GM12878 (cell line): ENCODE data around the gene UNC93B1.

Source experiments
- CREB1 ChIP-seq: IDR thresholded peaks from 2 replicates; pipeline ENCODE4 v1.6.1; 2012; ENCODE audit warnings: low read depth, mild to moderate bottlenecking, inconsistent platforms
- CREM ChIP-seq: IDR thresholded peaks from 2 replicates; pipeline ENCODE4 v1.6.1; 2014; ENCODE audit warnings: antibody characterized with exemption, low read depth
- JUND ChIP-seq: IDR thresholded peaks from 2 replicates; pipeline ENCODE4 v1.6.1; 2012; ENCODE audit warnings: low read depth, mild to moderate bottlenecking, low read length, improper control_type of control experiment, moderate library complexity
- LARP7 ChIP-seq: fragments of 450-650 bp; IDR thresholded peaks from 2 replicates; pipeline ENCODE4 v1.6.1; 2017; ENCODE audit warnings: mild to moderate bottlenecking
- POLR2AphosphoS5 ChIP-seq: IDR thresholded peaks from 2 replicates; pipeline ENCODE4 v1.6.1; 2011; ENCODE audit warnings: mild to moderate bottlenecking, low read length, inconsistent platforms
- RBBP5 ChIP-seq: fragments of 200-600 bp; sonication (generic); conservative IDR thresholded peaks from 2 replicates; pipeline ENCODE4 v1.6.1; 2016
- TF ChIP-seq, protein P1 (sequence below): IDR thresholded peaks from 2 replicates; pipeline ENCODE4 v1.6.1; 2011; ENCODE audit warnings: mild to moderate bottlenecking, low read depth, low read length, moderate library complexity; ENCODE audit not compliant: insufficient replicate concordance
- TF ChIP-seq, protein P2 (sequence below), 3 experiments: IDR thresholded peaks in 2 of 3; conservative IDR thresholded peaks in 1 of 3; 2 replicates each; pipeline ENCODE4 v1.5.1; 2011; ENCODE audit warnings: low read depth in 3 of 3, low read length in 3 of 3, mild to moderate bottlenecking in 3 of 3, control low read depth in 2 of 3, moderate library complexity in 2 of 3, inconsistent platforms in 1 of 3, mixed read lengths in 1 of 3; ENCODE audit not compliant: control insufficient read depth in 2 of 3, insufficient read depth in 1 of 3; ENCODE audit errors: extremely low read depth in 1 of 3

DNA sequence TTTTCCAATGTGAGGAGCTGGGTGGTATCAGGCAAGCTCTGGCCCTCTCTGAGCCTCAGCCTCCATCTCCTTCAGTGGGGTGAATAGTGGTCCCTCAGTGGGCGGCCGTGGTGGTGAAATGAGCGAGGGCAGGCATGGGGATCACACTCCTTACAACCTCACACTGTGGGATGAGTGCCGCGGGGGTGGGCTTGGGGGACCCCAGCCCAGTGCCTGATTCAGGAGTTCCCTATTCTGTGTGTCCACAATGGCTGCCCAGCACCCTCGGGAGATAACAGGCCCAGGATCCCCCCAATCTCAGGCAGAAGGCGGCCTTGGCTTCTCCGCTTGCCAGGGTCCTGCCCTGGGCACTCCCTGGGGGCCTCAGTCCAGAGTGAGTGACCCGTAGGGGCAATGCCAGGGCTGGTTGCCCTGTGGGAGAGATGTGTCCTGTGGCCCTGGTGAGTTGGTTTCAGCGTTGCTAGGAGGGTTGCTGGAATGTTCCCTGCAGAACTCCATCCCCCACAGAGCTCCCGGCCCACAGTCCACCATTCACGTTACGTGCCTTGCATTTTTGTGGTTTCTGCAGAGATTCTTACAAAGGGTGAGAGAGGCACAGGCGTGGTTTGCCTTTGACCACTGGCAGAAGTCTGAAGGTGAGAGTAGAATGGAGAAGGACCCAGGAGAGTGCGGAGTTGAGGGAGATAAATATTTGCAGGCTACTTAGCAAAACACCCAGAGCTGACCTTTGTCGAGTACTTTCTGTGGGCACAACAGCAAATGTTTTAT is 9.1 kb upstream of the UNC93B1 start:
- TF ChIP-seq POLR2AphosphoS5 (no peak), RBBP5 (no peak), JUND (no peak), CREB1 (no peak), LARP7 (no peak), CREM (no peak)
- TF ChIP-seq, protein P1, sequence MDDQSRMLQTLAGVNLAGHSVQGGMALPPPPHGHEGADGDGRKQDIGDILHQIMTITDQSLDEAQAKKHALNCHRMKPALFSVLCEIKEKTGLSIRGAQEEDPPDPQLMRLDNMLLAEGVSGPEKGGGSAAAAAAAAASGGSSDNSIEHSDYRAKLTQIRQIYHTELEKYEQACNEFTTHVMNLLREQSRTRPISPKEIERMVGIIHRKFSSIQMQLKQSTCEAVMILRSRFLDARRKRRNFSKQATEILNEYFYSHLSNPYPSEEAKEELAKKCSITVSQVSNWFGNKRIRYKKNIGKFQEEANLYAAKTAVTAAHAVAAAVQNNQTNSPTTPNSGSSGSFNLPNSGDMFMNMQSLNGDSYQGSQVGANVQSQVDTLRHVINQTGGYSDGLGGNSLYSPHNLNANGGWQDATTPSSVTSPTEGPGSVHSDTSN: no peak
- TF ChIP-seq, protein P2, sequence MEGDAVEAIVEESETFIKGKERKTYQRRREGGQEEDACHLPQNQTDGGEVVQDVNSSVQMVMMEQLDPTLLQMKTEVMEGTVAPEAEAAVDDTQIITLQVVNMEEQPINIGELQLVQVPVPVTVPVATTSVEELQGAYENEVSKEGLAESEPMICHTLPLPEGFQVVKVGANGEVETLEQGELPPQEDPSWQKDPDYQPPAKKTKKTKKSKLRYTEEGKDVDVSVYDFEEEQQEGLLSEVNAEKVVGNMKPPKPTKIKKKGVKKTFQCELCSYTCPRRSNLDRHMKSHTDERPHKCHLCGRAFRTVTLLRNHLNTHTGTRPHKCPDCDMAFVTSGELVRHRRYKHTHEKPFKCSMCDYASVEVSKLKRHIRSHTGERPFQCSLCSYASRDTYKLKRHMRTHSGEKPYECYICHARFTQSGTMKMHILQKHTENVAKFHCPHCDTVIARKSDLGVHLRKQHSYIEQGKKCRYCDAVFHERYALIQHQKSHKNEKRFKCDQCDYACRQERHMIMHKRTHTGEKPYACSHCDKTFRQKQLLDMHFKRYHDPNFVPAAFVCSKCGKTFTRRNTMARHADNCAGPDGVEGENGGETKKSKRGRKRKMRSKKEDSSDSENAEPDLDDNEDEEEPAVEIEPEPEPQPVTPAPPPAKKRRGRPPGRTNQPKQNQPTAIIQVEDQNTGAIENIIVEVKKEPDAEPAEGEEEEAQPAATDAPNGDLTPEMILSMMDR (IDR thresholded peaks at IDR 0.05 in 2 of 3, conservative IDR thresholded peaks at IDR 0.05 in 1 of 3; ENCODE audit: control insufficient read depth in 2 of 3, extremely low read depth in 1 of 3, insufficient read depth in 1 of 3, low read depth in 3 of 3, low read length in 3 of 3): no peak
